Fibroblast of villous mesenchyme (primary cell): Measurements from ENCODE around the gene DIP2B. TPM values are rescaled to one million over a fixed set of nuclear protein-coding genes. Genes with fewer than 3 reads are reported as not detected.
"Not testable (repeated sequence)": the region's sequence is repeated elsewhere in the genome, so short reads cannot be mapped to it uniquely, and the experiment has no call there.

Source experiments
- DNase-seq: peaks from one replicate; pipeline ENCODE4 v3.0.0-alpha.2; 2010; ENCODE audit warnings: low read depth
- H3K4me3 ChIP-seq: 2 replicates; pipeline ENCODE4 v1.5.1; 2011; ENCODE audit warnings: low read depth, mild to moderate bottlenecking, low read length
- CTCF ChIP-seq: IDR thresholded peaks from 2 replicates; pipeline ENCODE4 v1.5.1; 2012; ENCODE audit warnings: low read depth, mild to moderate bottlenecking, low read length; ENCODE audit not compliant: insufficient read depth
- total RNA-seq: library from RNA; depleted of rRNA; stranded (reverse); fragments of >200 nt; gene quantifications from 2 replicates; pipeline ENCODE4 v1.2.3, GENCODE V29; 2012

The DIP2B gene
- total RNA-seq, 1 donor = 29.8 TPM

GRCh38 chr12:50483488-50483887 lies 21.3 kb upstream of the DIP2B start:
- no peak for TF ChIP-seq CTCF
- no peak for DNase-seq
- H3K4me3 ChIP-seq = no peak overlapping the region

GRCh38 chr12:50488801-50489200 lies 16.0 kb upstream of the DIP2B start:
- no peak overlapping the region for H3K4me3 ChIP-seq
- no peak for TF ChIP-seq CTCF
- peak; percentile 30 for DNase-seq

GRCh38 chr12:50498119-50498518 lies 6.7 kb upstream of the DIP2B start:
- not testable (repeated sequence) for H3K4me3 ChIP-seq
- peak; percentile 21 for DNase-seq

GRCh38 chr12:50505675-50506530 lies 1.1 kb downstream of the DIP2B start:
- no peak for TF ChIP-seq CTCF
- peak overlapping the region; percentile 97 for H3K4me3 ChIP-seq
- peak; percentile 35 for DNase-seq

- H3K4me3 ChIP-seq = peak overlapping the region; percentile 97
- peak; percentile 70 for DNase-seq
Measured at GRCh38 chr12:50506753-50507473, 2.1 kb downstream of the DIP2B start.

GRCh38 chr12:50507474-50507838 lies 2.7 kb downstream of the DIP2B start:
- no peak overlapping the region for H3K4me3 ChIP-seq
- TF ChIP-seq CTCF = no peak

More at GRCh38 chr12:50506753-50507473, 2.1 kb downstream of the DIP2B start:
- no peak for TF ChIP-seq CTCF

GRCh38 chr12:50507930-50508329 lies 3.1 kb downstream of the DIP2B start:
- TF ChIP-seq CTCF = no peak
- H3K4me3 ChIP-seq = no peak overlapping the region
- DNase-seq = no peak

More at GRCh38 chr12:50507474-50507838, 2.7 kb downstream of the DIP2B start:
- DNase-seq = no peak
